Glutamatergic neuron (in vitro differentiated cells): ENCODE results near the gene CEP170. TPM values are rescaled to one million over a fixed set of nuclear protein-coding genes. Genes with fewer than 3 reads are reported as not detected.
"Not testable (repeated sequence)": the region's sequence is repeated elsewhere in the genome, so short reads cannot be mapped to it uniquely, and the experiment has no call there.

ENCODE experiments used
- DNase-seq: peaks from one replicate; pipeline ENCODE4 v3.0.0; 2022
- H3K27ac Mint-ChIP-seq: one replicate; pipeline ENCODE4 v1.8.0; 2020; ENCODE audit warnings: mild to moderate bottlenecking, mixed read lengths, inconsistent platforms; ENCODE audit not compliant: unreplicated experiment
- H3K27me3 Mint-ChIP-seq: one replicate; pipeline ENCODE4 v1.8.0; 2020; ENCODE audit warnings: mild to moderate bottlenecking, moderate library complexity, mixed read lengths, inconsistent platforms; ENCODE audit not compliant: unreplicated experiment
- H3K36me3 Mint-ChIP-seq: one replicate; pipeline ENCODE4 v1.8.0; 2020; ENCODE audit warnings: mild to moderate bottlenecking, mixed read lengths, inconsistent platforms; ENCODE audit not compliant: unreplicated experiment
- H3K4me1 Mint-ChIP-seq: one replicate; pipeline ENCODE4 v1.8.0; 2020; ENCODE audit warnings: mild to moderate bottlenecking, low read depth, mixed read lengths, inconsistent platforms; ENCODE audit not compliant: unreplicated experiment
- H3K4me3 Mint-ChIP-seq: one replicate; pipeline ENCODE4 v1.8.0; 2020; ENCODE audit warnings: mild to moderate bottlenecking, mixed read lengths, inconsistent platforms; ENCODE audit not compliant: unreplicated experiment
- H3K9me3 Mint-ChIP-seq: one replicate; pipeline ENCODE4 v1.8.0; 2020; ENCODE audit warnings: mild to moderate bottlenecking, moderate library complexity, mixed read lengths, inconsistent platforms; ENCODE audit not compliant: unreplicated experiment
- total RNA-seq: library from RNA; stranded (reverse); fragmentation: NEBNext Ultra II Directional; extraction: Animal tissue kit (Norgen Biotek cat#: 25700); gene quantifications from one replicate; pipeline ENCODE4 v1.2.1, GENCODE V29; 2021; ENCODE audit not compliant: unreplicated experiment

Gene CEP170
- total RNA-seq, 1 donor from 2014 or later = 450 TPM

GRCh38 chr1:243105104-243105503 lies 150.0 kb downstream of the CEP170 start:
- DNase-seq, H3K27me3 Mint-ChIP-seq, H3K36me3 Mint-ChIP-seq, H3K9me3 Mint-ChIP-seq, H3K4me3 Mint-ChIP-seq, H3K27ac Mint-ChIP-seq, H3K4me1 Mint-ChIP-seq: not testable (repeated sequence)

GRCh38 chr1:243104452-243104851 lies 150.6 kb downstream of the CEP170 start:
- not testable (repeated sequence) for H3K4me3 Mint-ChIP-seq, H3K36me3 Mint-ChIP-seq, DNase-seq, H3K9me3 Mint-ChIP-seq, H3K27ac Mint-ChIP-seq, H3K4me1 Mint-ChIP-seq, H3K27me3 Mint-ChIP-seq

- not testable (repeated sequence) for H3K27ac Mint-ChIP-seq
Measured at GRCh38 chr1:243101551-243102050, 153.5 kb downstream of the CEP170 start.

GRCh38 chr1:243087368-243087767 lies 167.7 kb downstream of the CEP170 start:
- not testable (repeated sequence) for H3K4me3 Mint-ChIP-seq, H3K36me3 Mint-ChIP-seq, H3K4me1 Mint-ChIP-seq, H3K27me3 Mint-ChIP-seq, DNase-seq, H3K27ac Mint-ChIP-seq, H3K9me3 Mint-ChIP-seq

More at GRCh38 chr1:243101551-243102050, 153.5 kb downstream of the CEP170 start:
- H3K4me3 Mint-ChIP-seq, DNase-seq, H3K27me3 Mint-ChIP-seq, H3K4me1 Mint-ChIP-seq, H3K9me3 Mint-ChIP-seq, H3K36me3 Mint-ChIP-seq: not testable (repeated sequence)

Other genes starting within 250 kb of the CEP170 start
- 52.8 TPM for gene SDCCAG8, start 760 bp upstream of the CEP170 start, total RNA-seq